IPS DF 4.7 (cell line): ENCODE measurements around the gene MIPOL1.
"Not testable (repeated sequence)": the region's sequence is repeated elsewhere in the genome, so short reads cannot be mapped to it uniquely, and the experiment has no call there.

Experiments used
- DNase-seq: peaks from one replicate; pipeline ENCODE4 v3.0.0-alpha.2; 2013; ENCODE audit warnings: low spot score; ENCODE audit errors: extremely low read depth

The MIPOL1 gene

GRCh38 chr14:37186865-37187264 is 10.9 kb upstream of the MIPOL1 start:
- no peak for DNase-seq

- no peak for DNase-seq
Measured at GRCh38 chr14:37187294-37187693, 10.4 kb upstream of the MIPOL1 start.

GRCh38 chr14:37187840-37188577 is 9.7 kb upstream of the MIPOL1 start:
- DNase-seq: not testable (repeated sequence)

GRCh38 chr14:37189733-37190132 is 8.0 kb upstream of the MIPOL1 start:
- DNase-seq: not testable (repeated sequence)

- no peak for DNase-seq
Measured at GRCh38 chr14:37194698-37195097, 3.0 kb upstream of the MIPOL1 start.

- no peak for DNase-seq
Measured at GRCh38 chr14:37195327-37195726, 2.4 kb upstream of the MIPOL1 start.

GRCh38 chr14:37196604-37197420 is 925 bp upstream of the MIPOL1 start:
- no peak for DNase-seq

- no peak for DNase-seq
Measured at GRCh38 chr14:37198273-37198598, 499 bp downstream of the MIPOL1 start.

- DNase-seq: no peak
Measured at GRCh38 chr14:37198907-37199306, 1.2 kb downstream of the MIPOL1 start.

- no peak for DNase-seq
Measured at GRCh38 chr14:37201724-37202123, 4.0 kb downstream of the MIPOL1 start.

- no peak for DNase-seq
Measured at GRCh38 chr14:37202265-37202664, 4.5 kb downstream of the MIPOL1 start.

- DNase-seq: no peak
Measured at GRCh38 chr14:37202812-37203211, 5.1 kb downstream of the MIPOL1 start.

- no peak for DNase-seq
Measured at GRCh38 chr14:37203423-37203822, 5.7 kb downstream of the MIPOL1 start.

GRCh38 chr14:37205623-37206605 is 8.2 kb downstream of the MIPOL1 start:
- not testable (repeated sequence) for DNase-seq

- not testable (repeated sequence) for DNase-seq
Measured at GRCh38 chr14:37209617-37210016, 11.9 kb downstream of the MIPOL1 start.

GRCh38 chr14:37210448-37210847 is 12.7 kb downstream of the MIPOL1 start:
- DNase-seq: no peak

- DNase-seq: no peak
Measured at GRCh38 chr14:37213016-37213415, 15.3 kb downstream of the MIPOL1 start.

- no peak for DNase-seq
Measured at GRCh38 chr14:37215345-37215744, 17.6 kb downstream of the MIPOL1 start.

GRCh38 chr14:37221073-37221472 is 23.3 kb downstream of the MIPOL1 start:
- no peak for DNase-seq

- DNase-seq: no peak
Measured at GRCh38 chr14:37223947-37224474, 26.3 kb downstream of the MIPOL1 start.

- DNase-seq: not testable (repeated sequence)
Measured at GRCh38 chr14:37225668-37226067, 27.9 kb downstream of the MIPOL1 start.
